GM12873 (cell line): ENCODE data around the gene EMX2.

Source experiments
- TF ChIP-seq, protein P1 (sequence below): IDR thresholded peaks from 2 replicates; pipeline ENCODE4 v1.5.1; 2012; ENCODE audit warnings: low read depth, mild to moderate bottlenecking, moderate library complexity, low read length, control low read depth; ENCODE audit not compliant: insufficient read depth; ENCODE audit errors: missing control alignments

The EMX2 gene

DNA sequence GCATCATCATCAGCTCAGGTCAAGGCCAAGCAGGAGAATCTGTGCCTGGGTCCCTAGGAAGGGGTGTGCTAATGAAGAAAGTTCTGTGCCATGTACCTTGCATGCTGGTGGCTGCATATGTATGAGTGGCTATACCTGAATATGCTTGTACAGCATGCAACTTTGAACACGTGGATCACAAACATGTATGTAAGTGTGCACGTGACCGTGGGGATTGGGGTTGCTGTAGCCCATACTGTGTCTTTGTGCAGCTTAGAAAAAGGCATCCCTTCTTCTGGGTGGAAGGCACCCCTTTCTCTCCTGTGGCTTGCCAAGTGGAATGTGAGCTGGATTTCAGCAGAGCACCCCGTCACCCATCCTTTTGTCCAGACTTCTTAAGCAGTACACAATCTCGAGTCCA lies 13.8 kb downstream of the EMX2 start:
- TF ChIP-seq, protein P1, sequence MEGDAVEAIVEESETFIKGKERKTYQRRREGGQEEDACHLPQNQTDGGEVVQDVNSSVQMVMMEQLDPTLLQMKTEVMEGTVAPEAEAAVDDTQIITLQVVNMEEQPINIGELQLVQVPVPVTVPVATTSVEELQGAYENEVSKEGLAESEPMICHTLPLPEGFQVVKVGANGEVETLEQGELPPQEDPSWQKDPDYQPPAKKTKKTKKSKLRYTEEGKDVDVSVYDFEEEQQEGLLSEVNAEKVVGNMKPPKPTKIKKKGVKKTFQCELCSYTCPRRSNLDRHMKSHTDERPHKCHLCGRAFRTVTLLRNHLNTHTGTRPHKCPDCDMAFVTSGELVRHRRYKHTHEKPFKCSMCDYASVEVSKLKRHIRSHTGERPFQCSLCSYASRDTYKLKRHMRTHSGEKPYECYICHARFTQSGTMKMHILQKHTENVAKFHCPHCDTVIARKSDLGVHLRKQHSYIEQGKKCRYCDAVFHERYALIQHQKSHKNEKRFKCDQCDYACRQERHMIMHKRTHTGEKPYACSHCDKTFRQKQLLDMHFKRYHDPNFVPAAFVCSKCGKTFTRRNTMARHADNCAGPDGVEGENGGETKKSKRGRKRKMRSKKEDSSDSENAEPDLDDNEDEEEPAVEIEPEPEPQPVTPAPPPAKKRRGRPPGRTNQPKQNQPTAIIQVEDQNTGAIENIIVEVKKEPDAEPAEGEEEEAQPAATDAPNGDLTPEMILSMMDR = no peak

DNA sequence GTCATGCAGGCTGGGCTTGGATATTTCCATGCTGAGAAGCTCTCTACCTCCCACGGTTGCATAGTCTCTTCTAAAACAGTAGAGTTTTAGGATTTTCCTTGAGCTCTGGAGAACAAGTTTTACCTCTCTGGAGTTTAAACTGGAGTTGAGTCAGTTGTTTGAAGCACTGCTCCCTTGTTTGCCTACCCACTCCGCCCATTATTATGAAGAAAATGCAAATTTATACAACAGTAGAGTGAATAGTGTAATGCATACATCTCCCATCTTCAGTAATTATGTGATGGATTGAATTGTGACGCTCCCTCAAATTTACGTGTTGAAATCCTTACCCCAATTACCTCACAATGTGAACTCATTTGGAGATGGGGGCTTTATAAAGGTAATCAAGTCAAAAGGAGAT lies 17.2 kb downstream of the EMX2 start:
- TF ChIP-seq, protein P1 = no peak

DNA sequence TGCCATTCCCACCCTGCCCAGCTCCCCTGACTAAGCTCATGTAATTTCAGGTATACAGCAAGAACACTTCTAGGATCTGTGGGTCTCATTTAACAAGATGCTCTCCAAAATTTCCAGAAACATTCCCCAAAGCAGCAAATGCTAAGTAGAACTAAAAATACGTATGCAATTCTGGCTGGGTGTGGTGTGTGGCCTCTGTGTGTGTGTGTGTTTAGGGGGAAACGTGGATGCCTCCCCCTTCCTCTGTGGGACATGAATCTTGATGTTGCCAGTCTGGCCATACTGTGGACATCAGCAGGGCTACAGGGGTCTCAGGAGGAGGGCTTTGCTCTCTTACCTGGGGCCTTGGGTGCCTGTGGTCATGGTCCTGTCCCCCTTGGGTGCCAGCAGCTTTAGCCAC lies 18.4 kb downstream of the EMX2 start:
- TF ChIP-seq, protein P1 = no peak

DNA sequence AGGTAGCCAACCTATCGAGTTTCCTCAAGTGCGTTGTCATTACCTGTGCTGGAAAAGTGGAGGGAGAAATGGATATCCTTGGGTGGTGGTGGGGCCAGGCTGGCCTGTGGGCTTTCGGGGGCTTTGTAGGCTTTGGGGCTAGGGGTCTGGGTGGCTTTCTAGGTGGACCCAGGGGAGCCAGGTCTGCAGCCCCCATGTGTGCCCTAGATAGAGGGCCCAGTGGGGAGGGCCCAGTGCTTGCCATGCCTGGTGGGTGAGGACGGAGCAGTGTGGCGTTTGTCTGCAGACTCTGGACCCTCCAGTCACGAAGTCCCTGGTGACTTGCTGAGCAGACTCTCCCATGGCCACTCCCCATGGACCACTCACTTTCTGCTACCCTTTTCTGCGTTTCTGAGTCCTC lies 19.7 kb downstream of the EMX2 start:
- TF ChIP-seq, protein P1 = no peak

DNA sequence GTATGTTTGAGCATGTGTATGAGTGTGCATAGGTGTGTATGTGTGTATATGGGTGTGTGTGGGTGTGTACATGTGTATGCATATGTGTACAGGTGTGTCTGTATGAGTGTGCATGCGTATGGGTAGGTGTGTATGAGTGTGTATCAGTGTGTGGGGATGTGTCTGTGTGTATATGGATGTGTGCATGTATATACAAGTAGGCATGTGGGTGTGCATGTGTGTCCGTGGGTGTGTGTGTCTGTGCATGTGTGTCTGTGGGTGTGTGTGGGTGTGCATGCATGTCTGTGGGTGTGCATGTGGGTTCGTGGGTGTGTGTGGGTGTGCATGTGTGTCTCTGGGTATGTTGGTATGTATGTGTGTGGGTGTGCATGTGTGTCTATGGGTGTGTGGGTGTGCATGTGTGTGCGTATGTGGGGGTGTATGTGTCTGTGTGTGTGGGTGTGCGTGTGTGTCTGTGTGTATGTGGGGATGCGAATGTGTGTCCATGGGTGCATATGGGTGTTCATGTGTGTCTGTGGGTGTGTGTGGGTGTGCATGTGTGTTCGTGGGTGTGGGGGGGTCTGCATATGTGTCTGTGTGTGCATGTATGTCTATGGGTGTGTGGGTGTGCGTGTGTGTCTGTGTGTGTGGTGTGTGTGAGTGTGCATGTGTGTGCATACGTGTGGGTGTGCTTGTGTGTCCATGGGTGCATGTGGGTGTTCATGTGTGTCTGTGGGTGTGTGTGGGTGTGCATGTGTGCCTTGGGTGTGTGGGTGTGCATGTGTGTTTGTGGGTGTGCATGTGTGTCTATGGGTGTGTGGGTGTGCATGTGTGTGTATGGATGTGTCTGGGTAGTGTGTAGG lies 20.6 kb downstream of the EMX2 start:
- TF ChIP-seq, protein P1 = no peak

DNA sequence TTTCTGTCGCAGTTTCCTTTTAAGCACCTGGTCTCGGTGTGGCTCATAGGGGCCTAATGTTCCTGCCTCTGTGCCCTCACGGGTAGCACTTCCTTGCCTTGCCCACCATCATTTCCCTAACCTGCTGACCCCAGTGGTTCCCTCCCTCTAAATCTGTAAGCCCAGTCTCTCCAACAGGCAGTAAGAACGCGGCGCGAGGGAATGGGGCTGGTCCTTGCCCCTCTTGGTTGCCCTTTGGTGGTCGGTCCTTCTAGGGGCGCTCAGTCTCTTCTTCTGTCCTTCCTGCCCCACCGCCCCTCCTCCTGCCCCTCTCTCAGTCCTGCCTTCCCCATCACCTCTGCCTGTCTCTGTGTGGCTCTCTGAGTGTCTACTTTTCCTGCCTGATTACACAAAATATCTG lies 21.2 kb downstream of the EMX2 start:
- TF ChIP-seq, protein P1 = no peak

DNA sequence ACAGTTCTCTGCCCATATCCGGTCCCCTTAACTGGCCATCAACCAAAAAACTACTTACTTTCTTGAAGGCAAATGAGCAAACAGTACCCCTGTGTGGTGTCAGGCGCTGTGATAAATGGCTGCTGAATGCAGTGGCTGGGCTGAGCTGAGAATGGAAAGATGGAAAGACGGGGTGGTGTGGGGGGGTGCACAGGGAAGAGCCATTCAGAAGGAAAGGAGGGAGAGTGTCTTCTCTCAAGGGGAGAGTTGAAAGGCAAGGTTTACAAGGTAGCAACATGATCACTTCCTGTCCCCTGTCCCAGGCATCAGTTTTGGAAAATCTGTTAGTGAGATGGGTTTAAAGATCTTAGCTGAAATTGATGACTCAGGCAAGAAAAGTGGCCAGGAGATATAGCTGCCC lies 22.5 kb downstream of the EMX2 start:
- TF ChIP-seq, protein P1 = no peak
